ENCODE measurements around the gene FAM53C. TPM values are rescaled to one million over a fixed set of nuclear protein-coding genes. Genes with fewer than 3 reads are reported as not detected.

The FAM53C gene
- total RNA-seq, 4 donors from 2014 or later: 5.2 to 27.7 (median 14.0) TPM

GRCh38 chr5:138339091-138339456 is 1.0 kb downstream of the FAM53C start:
- Histone ChIP-seq H3K4me1 (peaks cover 8 to 24% (median 15%) of the 10 kb centered on the region in 4 donors), H3K36me3 (peaks cover 0 to 6% (median 3%) of the 10 kb centered on the region in 4 donors), H3K9me3 (no peaks in the 10 kb centered on the region), H3K27ac (peak overlapping the region; percentile 90 to 95 (median 92)), H3K27me3 (no peaks in the 10 kb centered on the region), H3K4me3 (peak overlapping the region; percentile 78 to 84 (median 80))
- WGBS, 2 donors (ENCODE audit: low coverage in 1 of 2): 5 to 27% methylated on average over 5 to 7 of the region's 7 CpGs
- intact Hi-C loops (cut with DNase I; ENCODE audit: low total_unique reads) (no loop called here), in situ Hi-C loops (cut with MboI; ENCODE audit: low pct_ligation_motif_present in 1 of 4, low pct_unique_long_range_greater_than_20kb in 1 of 4, low sequenced_read_pairs in 3 of 4) (no loop called here)
- TF ChIP-seq POLR2A (IDR thresholded peaks at IDR 0.05): no peak
- TF ChIP-seq EP300 (IDR thresholded peaks at IDR 0.05; ENCODE audit: low read depth): no peak
- TF ChIP-seq, protein P1, sequence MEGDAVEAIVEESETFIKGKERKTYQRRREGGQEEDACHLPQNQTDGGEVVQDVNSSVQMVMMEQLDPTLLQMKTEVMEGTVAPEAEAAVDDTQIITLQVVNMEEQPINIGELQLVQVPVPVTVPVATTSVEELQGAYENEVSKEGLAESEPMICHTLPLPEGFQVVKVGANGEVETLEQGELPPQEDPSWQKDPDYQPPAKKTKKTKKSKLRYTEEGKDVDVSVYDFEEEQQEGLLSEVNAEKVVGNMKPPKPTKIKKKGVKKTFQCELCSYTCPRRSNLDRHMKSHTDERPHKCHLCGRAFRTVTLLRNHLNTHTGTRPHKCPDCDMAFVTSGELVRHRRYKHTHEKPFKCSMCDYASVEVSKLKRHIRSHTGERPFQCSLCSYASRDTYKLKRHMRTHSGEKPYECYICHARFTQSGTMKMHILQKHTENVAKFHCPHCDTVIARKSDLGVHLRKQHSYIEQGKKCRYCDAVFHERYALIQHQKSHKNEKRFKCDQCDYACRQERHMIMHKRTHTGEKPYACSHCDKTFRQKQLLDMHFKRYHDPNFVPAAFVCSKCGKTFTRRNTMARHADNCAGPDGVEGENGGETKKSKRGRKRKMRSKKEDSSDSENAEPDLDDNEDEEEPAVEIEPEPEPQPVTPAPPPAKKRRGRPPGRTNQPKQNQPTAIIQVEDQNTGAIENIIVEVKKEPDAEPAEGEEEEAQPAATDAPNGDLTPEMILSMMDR (IDR thresholded peaks at IDR 0.05): no peak
- TF ChIP-seq POLR2AphosphoS5 (IDR thresholded peaks at IDR 0.05): no peak
- DNase-seq: no peak

DNA sequence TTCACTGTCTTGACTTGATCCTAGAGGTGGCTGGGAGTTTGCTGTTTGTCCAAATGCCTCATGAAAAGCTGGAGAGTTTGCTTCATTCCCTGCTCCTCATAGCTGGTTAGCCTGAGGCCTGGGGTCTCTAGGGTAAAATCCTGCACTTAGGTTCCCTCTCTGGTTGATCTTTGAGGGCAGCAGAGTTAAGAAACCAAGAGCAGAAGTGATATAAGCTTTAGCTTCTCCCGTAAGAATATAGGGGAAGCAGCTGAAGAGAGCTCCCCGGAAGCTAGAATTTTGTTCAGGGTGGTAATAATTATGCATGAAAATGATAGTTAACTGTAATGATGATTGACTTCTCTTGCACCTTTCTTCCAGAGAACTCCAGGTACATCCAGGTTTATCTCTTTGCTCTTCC is 1.4 kb downstream of the FAM53C start:
- intact Hi-C loops (cut with DNase I; ENCODE audit: low total_unique reads) (no loop called here), in situ Hi-C loops (cut with MboI; ENCODE audit: low pct_ligation_motif_present in 1 of 4, low pct_unique_long_range_greater_than_20kb in 1 of 4, low sequenced_read_pairs in 3 of 4) (no loop called here)
- 45 to 67% methylated on average over 2 of the region's 2 CpGs for WGBS, 2 donors (ENCODE audit: low coverage in 1 of 2)
- Histone ChIP-seq H3K9me3 (no peaks in the 10 kb centered on the region), H3K27me3 (no peaks in the 10 kb centered on the region), H3K4me1 (peaks cover 8 to 24% (median 15%) of the 10 kb centered on the region in 4 donors), H3K27ac (peak overlapping the region; percentile 90 to 95 (median 92)), H3K4me3 (peak overlapping the region in 3 of 4 donors; percentile 78 to 82 (median 79)), H3K36me3 (peaks cover 0 to 6% (median 3%) of the 10 kb centered on the region in 4 donors)
- TF ChIP-seq, protein P1 (IDR thresholded peaks at IDR 0.05): no peak
- TF ChIP-seq POLR2AphosphoS5 (IDR thresholded peaks at IDR 0.05) (no peak), POLR2A (IDR thresholded peaks at IDR 0.05) (no peak), EP300 (IDR thresholded peaks at IDR 0.05; ENCODE audit: low read depth) (no peak)
- no peak for DNase-seq

DNA sequence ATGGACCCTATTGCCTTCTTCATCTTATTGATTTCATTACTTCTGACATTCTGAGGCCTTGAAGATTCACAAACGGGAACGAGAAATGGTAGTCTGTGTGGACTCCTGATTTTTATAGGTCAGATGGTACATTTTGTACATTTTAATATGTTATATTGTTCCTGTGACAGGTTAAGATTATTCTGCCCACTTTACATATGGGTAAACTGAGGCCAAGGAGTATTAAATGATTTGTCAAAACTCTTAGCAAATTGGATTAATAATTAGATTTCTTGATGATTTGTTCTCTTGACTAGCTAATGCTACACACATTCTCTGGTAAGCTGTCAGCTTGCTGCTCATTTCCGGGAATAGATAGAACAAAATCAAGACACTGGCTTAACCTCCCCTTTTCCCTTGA is 1.9 kb downstream of the FAM53C start:
- no peaks in the 10 kb centered on the region for H3K9me3 ChIP-seq
- 91 to 94% methylated on average over 3 of the region's 3 CpGs for WGBS, 2 donors (ENCODE audit: low coverage in 1 of 2)
- TF ChIP-seq POLR2A (IDR thresholded peaks at IDR 0.05) (no peak), POLR2AphosphoS5 (IDR thresholded peaks at IDR 0.05) (no peak), EP300 (IDR thresholded peaks at IDR 0.05; ENCODE audit: low read depth) (no peak)
- TF ChIP-seq, protein P1 (IDR thresholded peaks at IDR 0.05): no peak
- no peak for DNase-seq
- peak overlapping the region in 1 of 4 donors; percentile 79 for H3K4me3 ChIP-seq
- H3K27ac ChIP-seq: peak overlapping the region in 3 of 4 donors; percentile 91 to 95 (median 93)
- H3K4me1 ChIP-seq: peaks cover 8 to 24% (median 15%) of the 10 kb centered on the region in 4 donors
- in situ Hi-C loops (cut with MboI; ENCODE audit: low pct_ligation_motif_present in 1 of 4, low pct_unique_long_range_greater_than_20kb in 1 of 4, low sequenced_read_pairs in 3 of 4): no loop called here
- no peaks in the 10 kb centered on the region for H3K27me3 ChIP-seq
- H3K36me3 ChIP-seq: peaks cover 0 to 9% (median 4%) of the 10 kb centered on the region in 4 donors
- intact Hi-C loops (cut with DNase I; ENCODE audit: low total_unique reads): no loop called here

GRCh38 chr5:138344887-138345622 is 7.0 kb downstream of the FAM53C start:
- intact Hi-C loops (cut with DNase I; ENCODE audit: low total_unique reads): no loop called here
- TF ChIP-seq EP300 (IDR thresholded peaks at IDR 0.05; ENCODE audit: low read depth) (no peak), POLR2A (IDR thresholded peaks at IDR 0.05) (no peak), POLR2AphosphoS5 (IDR thresholded peaks at IDR 0.05) (no peak)
- TF ChIP-seq, protein P1 (IDR thresholded peaks at IDR 0.05): no peak
- no peak for DNase-seq
- Histone ChIP-seq H3K9me3 (no peaks in the 10 kb centered on the region), H3K36me3 (peaks cover 0 to 41% (median 15%) of the 10 kb centered on the region in 4 donors), H3K27me3 (no peaks in the 10 kb centered on the region), H3K4me1 (peaks cover 2 to 12% (median 3%) of the 10 kb centered on the region in 4 donors), H3K27ac (no peak overlapping the region), H3K4me3 (no peak overlapping the region)
- 95 to 99% methylated on average over 13 to 32 of the region's 32 CpGs for WGBS, 2 donors (ENCODE audit: low coverage in 1 of 2)
- in situ Hi-C loops (cut with MboI; ENCODE audit: low pct_ligation_motif_present in 1 of 4, low pct_unique_long_range_greater_than_20kb in 1 of 4, low sequenced_read_pairs in 3 of 4): no loop called here

Data from transverse colon (tissue), 4 donors.